ENCODE measurements around the gene STK11.
A peak's percentile ranks its signal among the peaks of the same experiment; 100 is the strongest.

STK11 gene

DNA sequence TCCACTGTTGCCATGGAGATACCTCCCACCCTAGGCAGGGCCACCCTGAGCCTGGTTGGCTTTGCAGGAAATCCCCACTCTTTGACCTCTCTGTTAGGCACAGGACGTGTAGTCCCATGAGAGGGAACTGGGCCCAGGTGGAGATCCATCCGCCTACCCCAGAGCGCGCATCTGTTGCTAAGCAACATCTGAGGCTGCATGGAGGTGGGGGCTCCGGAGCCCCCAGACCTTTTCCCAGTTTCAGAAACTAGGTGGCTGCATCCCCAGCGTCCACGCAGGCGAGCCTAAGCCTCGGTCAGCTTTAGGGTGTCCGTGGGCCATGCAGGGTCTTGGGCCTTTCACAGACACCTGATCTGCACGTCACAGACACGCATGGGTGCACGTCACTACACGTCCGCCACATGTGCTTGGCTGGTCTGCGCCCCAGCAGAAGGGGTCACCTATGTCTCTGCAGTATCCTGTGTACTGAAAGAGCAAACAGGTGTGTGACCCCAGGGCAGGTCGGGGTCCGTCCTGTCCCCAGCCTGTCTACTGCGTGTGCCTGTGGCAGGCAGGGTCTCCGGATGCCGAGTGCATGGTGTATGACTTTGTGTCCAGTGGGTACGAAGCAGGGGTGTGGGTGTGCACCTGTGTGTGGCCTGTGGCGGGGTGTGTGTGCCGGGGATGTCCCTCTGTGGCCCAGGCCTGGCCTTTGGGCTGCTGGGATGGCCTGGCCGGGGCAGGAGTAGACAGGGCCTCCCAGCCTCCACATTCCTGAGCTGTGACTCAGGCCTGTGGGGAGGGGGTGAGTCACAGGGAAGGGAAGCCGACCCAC lies 59.4 kb downstream of the STK11 start:
- Histone ChIP-seq H3K4me1 (ENCODE audit: control insufficient read depth in 2 of 2, insufficient read depth in 2 of 2, low read length in 2 of 2) (peaks cover 67 to 69% of the 10 kb centered on the region in 2 donors), H3K9ac (ENCODE audit: low read depth in 1 of 2, low read length in 2 of 2) (peak overlapping the region in 1 of 2 donors; percentile 53), H3K27me3 (ENCODE audit: control insufficient read depth in 2 of 2, insufficient read depth in 2 of 2, low read length in 2 of 2) (no peaks in the 10 kb centered on the region), H3K36me3 (ENCODE audit: control insufficient read depth in 2 of 2, insufficient read depth in 2 of 2, low read length in 2 of 2) (no peaks in the 10 kb centered on the region), H3K4me3 (ENCODE audit: low read length in 2 of 2) (peak overlapping the region in 1 of 2 donors; percentile 33), H3K27ac (ENCODE audit: low read depth in 2 of 2, low read length in 2 of 2) (peak overlapping the region; percentile 84 to 89), H3K9me3 (ENCODE audit: control insufficient read depth in 2 of 2, low read length in 2 of 2) (no peaks in the 10 kb centered on the region)

- Histone ChIP-seq H3K4me1 (ENCODE audit: control insufficient read depth in 2 of 2, insufficient read depth in 2 of 2, low read length in 2 of 2) (peaks cover 67 to 69% of the 10 kb centered on the region in 2 donors), H3K27ac (ENCODE audit: low read depth in 2 of 2, low read length in 2 of 2) (peak overlapping the region; percentile 89 to 93), H3K27me3 (ENCODE audit: control insufficient read depth in 2 of 2, insufficient read depth in 2 of 2, low read length in 2 of 2) (no peaks in the 10 kb centered on the region), H3K9me3 (ENCODE audit: control insufficient read depth in 2 of 2, low read length in 2 of 2) (no peaks in the 10 kb centered on the region), H3K9ac (ENCODE audit: low read depth in 1 of 2, low read length in 2 of 2) (peak overlapping the region; percentile 72 to 74), H3K4me3 (ENCODE audit: low read length in 2 of 2) (peak overlapping the region; percentile 61 to 66), H3K36me3 (ENCODE audit: control insufficient read depth in 2 of 2, insufficient read depth in 2 of 2, low read length in 2 of 2) (peaks cover 0 to 4% of the 10 kb centered on the region in 2 donors)
Observed at GRCh38 chr19:1265615-1266128, 60.1 kb downstream of the STK11 start.

GRCh38 chr19:1266129-1266915 lies 60.7 kb downstream of the STK11 start:
- peak overlapping the region; percentile 61 to 66 for H3K4me3 ChIP-seq (ENCODE audit: low read length in 2 of 2)
- H3K27ac ChIP-seq (ENCODE audit: low read depth in 2 of 2, low read length in 2 of 2): peak overlapping the region; percentile 89 to 93
- no peaks in the 10 kb centered on the region for H3K9me3 ChIP-seq (ENCODE audit: control insufficient read depth in 2 of 2, low read length in 2 of 2)
- peaks cover 71 to 75% of the 10 kb centered on the region in 2 donors for H3K4me1 ChIP-seq (ENCODE audit: control insufficient read depth in 2 of 2, insufficient read depth in 2 of 2, low read length in 2 of 2)
- H3K9ac ChIP-seq (ENCODE audit: low read depth in 1 of 2, low read length in 2 of 2): peak overlapping the region; percentile 72 to 74
- H3K27me3 ChIP-seq (ENCODE audit: control insufficient read depth in 2 of 2, insufficient read depth in 2 of 2, low read length in 2 of 2): no peaks in the 10 kb centered on the region
- peaks cover 5 to 10% of the 10 kb centered on the region in 2 donors for H3K36me3 ChIP-seq (ENCODE audit: control insufficient read depth in 2 of 2, insufficient read depth in 2 of 2, low read length in 2 of 2)

- no peaks in the 10 kb centered on the region for H3K9me3 ChIP-seq (ENCODE audit: control insufficient read depth in 2 of 2, low read length in 2 of 2)
- H3K9ac ChIP-seq (ENCODE audit: low read depth in 1 of 2, low read length in 2 of 2): peak overlapping the region; percentile 24 to 74
- H3K4me1 ChIP-seq (ENCODE audit: control insufficient read depth in 2 of 2, insufficient read depth in 2 of 2, low read length in 2 of 2): peaks cover 71 to 75% of the 10 kb centered on the region in 2 donors
- peak overlapping the region; percentile 89 to 93 for H3K27ac ChIP-seq (ENCODE audit: low read depth in 2 of 2, low read length in 2 of 2)
- H3K36me3 ChIP-seq (ENCODE audit: control insufficient read depth in 2 of 2, insufficient read depth in 2 of 2, low read length in 2 of 2): peaks cover 12 to 17% of the 10 kb centered on the region in 2 donors
- H3K4me3 ChIP-seq (ENCODE audit: low read length in 2 of 2): peak overlapping the region; percentile 60 to 61
- no peaks in the 10 kb centered on the region for H3K27me3 ChIP-seq (ENCODE audit: control insufficient read depth in 2 of 2, insufficient read depth in 2 of 2, low read length in 2 of 2)
Observed at GRCh38 chr19:1266916-1267476, 61.4 kb downstream of the STK11 start.

- Histone ChIP-seq H3K27ac (ENCODE audit: low read depth in 2 of 2, low read length in 2 of 2) (peak overlapping the region in 1 of 2 donors; percentile 93), H3K9me3 (ENCODE audit: control insufficient read depth in 2 of 2, low read length in 2 of 2) (no peaks in the 10 kb centered on the region), H3K27me3 (ENCODE audit: control insufficient read depth in 2 of 2, insufficient read depth in 2 of 2, low read length in 2 of 2) (no peaks in the 10 kb centered on the region), H3K36me3 (ENCODE audit: control insufficient read depth in 2 of 2, insufficient read depth in 2 of 2, low read length in 2 of 2) (peaks cover 19 to 23% of the 10 kb centered on the region in 2 donors), H3K4me3 (ENCODE audit: low read length in 2 of 2) (peak overlapping the region; percentile 60 to 61), H3K9ac (ENCODE audit: low read depth in 1 of 2, low read length in 2 of 2) (peak overlapping the region in 1 of 2 donors; percentile 74), H3K4me1 (ENCODE audit: control insufficient read depth in 2 of 2, insufficient read depth in 2 of 2, low read length in 2 of 2) (peaks cover 71 to 73% of the 10 kb centered on the region in 2 donors)
Observed at GRCh38 chr19:1267477-1268225, 62.1 kb downstream of the STK11 start.

DNA sequence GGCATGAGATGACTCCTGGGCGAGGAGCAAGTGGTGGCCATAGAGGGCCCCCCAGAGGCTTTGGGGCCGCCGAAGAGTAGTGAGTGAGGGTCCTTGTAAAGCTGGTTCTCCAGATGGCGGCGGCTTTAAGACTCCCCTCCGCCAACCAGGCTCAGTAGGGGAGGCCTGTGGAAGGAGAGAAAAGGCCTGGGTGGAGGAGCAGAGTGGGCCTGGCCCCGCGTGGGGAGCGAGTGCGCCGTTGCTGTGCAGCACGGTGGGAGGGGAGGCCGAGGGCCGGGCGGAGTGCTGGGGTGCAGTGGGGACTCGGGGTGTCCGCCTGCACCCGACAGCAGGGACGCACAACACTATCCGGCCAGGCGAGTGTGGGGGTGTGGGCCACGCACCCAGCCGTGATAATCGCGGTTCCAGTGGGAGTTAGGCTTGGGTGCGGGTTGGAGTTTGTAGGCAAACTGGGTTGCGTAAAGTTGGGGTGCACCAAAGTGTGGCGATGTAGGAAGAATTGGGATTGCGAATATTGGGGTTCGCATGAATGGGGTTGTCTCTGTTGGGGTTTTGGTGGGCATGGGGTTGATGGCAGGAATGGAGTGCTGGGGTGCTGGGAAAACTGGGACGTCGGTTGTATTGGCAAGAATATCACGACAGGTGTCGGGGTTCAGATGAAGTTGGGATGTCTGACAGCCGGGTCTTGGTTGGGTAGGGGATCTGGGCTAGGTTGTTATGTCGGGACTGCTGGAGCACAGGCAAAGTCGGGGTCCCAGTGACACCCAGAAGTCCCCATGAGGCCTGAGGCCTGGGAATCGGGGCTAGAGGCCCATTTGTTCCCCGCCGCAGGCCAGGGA lies 62.9 kb downstream of the STK11 start:
- H3K4me3 ChIP-seq (ENCODE audit: low read length in 2 of 2): peak overlapping the region; percentile 33 to 48
- no peaks in the 10 kb centered on the region for H3K27me3 ChIP-seq (ENCODE audit: control insufficient read depth in 2 of 2, insufficient read depth in 2 of 2, low read length in 2 of 2)
- H3K9me3 ChIP-seq (ENCODE audit: control insufficient read depth in 2 of 2, low read length in 2 of 2): no peaks in the 10 kb centered on the region
- peaks cover 27 to 31% of the 10 kb centered on the region in 2 donors for H3K36me3 ChIP-seq (ENCODE audit: control insufficient read depth in 2 of 2, insufficient read depth in 2 of 2, low read length in 2 of 2)
- peak overlapping the region; percentile 56 to 74 for H3K9ac ChIP-seq (ENCODE audit: low read depth in 1 of 2, low read length in 2 of 2)
- peak overlapping the region; percentile 78 to 96 for H3K27ac ChIP-seq (ENCODE audit: low read depth in 2 of 2, low read length in 2 of 2)
- peaks cover 71 to 74% of the 10 kb centered on the region in 2 donors for H3K4me1 ChIP-seq (ENCODE audit: control insufficient read depth in 2 of 2, insufficient read depth in 2 of 2, low read length in 2 of 2)

GRCh38 chr19:1269065-1269477 lies 63.5 kb downstream of the STK11 start, which contains the start of gene CIRBP:
CIRBP (plus strand) TSS chr19:1269332; CDS start chr19:1270934, 1,602 bp downstream.
- no peaks in the 10 kb centered on the region for H3K9me3 ChIP-seq (ENCODE audit: control insufficient read depth in 2 of 2, low read length in 2 of 2)
- peaks cover 33 to 38% of the 10 kb centered on the region in 2 donors for H3K36me3 ChIP-seq (ENCODE audit: control insufficient read depth in 2 of 2, insufficient read depth in 2 of 2, low read length in 2 of 2)
- no peaks in the 10 kb centered on the region for H3K27me3 ChIP-seq (ENCODE audit: control insufficient read depth in 2 of 2, insufficient read depth in 2 of 2, low read length in 2 of 2)
- H3K9ac ChIP-seq (ENCODE audit: low read depth in 1 of 2, low read length in 2 of 2): peak within 1 kb of the TSS; percentile 90 to 96
- H3K4me3 ChIP-seq (ENCODE audit: low read length in 2 of 2): peak within 1 kb of the TSS; percentile 84 to 98
- H3K27ac ChIP-seq (ENCODE audit: low read depth in 2 of 2, low read length in 2 of 2): peak within 1 kb of the TSS; percentile 95 to 96
- H3K4me1 ChIP-seq (ENCODE audit: control insufficient read depth in 2 of 2, insufficient read depth in 2 of 2, low read length in 2 of 2): peaks cover 72 to 76% of the 10 kb centered on the region in 2 donors

DNA sequence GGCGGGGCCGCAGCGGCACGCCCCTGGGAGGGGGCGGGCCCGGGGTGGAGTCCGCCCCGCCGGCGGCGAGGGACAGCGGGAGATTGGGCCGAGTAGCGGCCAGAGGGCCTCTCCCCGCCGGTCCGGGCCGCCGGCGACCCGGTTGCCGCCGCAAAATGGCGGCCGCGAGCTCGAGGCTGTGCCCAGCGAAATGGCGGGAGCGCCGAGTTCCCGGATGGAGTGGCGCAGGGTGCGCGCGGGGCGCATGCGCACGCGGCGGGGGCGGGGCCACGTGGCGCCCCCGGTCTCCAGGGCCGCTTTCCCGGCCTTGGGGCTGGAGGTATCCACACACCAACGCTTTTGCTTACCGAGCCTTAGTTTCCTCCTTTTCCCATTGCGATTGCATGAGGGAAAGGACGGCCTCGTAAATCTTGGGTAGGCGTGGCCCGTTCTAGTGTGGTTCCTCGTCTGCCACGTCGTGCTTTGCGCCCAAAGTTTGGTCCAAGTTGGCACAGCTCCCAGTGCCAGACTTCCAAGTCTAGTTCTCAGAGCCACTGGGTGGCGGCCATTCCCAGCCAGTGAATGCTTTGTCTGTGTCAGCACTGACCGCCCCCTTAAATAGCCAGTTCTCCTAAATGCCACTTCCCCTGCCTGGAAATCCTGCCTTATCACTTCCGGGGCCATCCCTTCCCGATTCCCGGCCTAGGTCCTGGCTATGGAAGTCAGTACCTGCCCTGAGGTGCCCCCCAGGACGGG lies 64.1 kb downstream of the STK11 start:
- no peaks in the 10 kb centered on the region for H3K27me3 ChIP-seq (ENCODE audit: control insufficient read depth in 2 of 2, insufficient read depth in 2 of 2, low read length in 2 of 2)
- peak overlapping the region; percentile 95 to 96 for H3K27ac ChIP-seq (ENCODE audit: low read depth in 2 of 2, low read length in 2 of 2)
- H3K9me3 ChIP-seq (ENCODE audit: control insufficient read depth in 2 of 2, low read length in 2 of 2): no peaks in the 10 kb centered on the region
- peak overlapping the region; percentile 84 to 98 for H3K4me3 ChIP-seq (ENCODE audit: low read length in 2 of 2)
- H3K9ac ChIP-seq (ENCODE audit: low read depth in 1 of 2, low read length in 2 of 2): peak overlapping the region; percentile 90 to 96
- H3K4me1 ChIP-seq (ENCODE audit: control insufficient read depth in 2 of 2, insufficient read depth in 2 of 2, low read length in 2 of 2): peaks cover 77 to 78% of the 10 kb centered on the region in 2 donors
- peaks cover 38 to 43% of the 10 kb centered on the region in 2 donors for H3K36me3 ChIP-seq (ENCODE audit: control insufficient read depth in 2 of 2, insufficient read depth in 2 of 2, low read length in 2 of 2)

Measured in mucosa of rectum (tissue), 2 donors.